ENCODE data around the gene XPC. TPM values are rescaled to one million over a fixed set of nuclear protein-coding genes. Genes with fewer than 3 reads are reported as not detected.
"Not testable (repeated sequence)": the region's sequence is repeated elsewhere in the genome, so short reads cannot be mapped to it uniquely, and the experiment has no call there.

XPC gene
- polyA plus RNA-seq, 1 of the 3 experiments (the other 2 are of a cell fraction): 50.0 TPM

- TF ChIP-seq NRF1 (IDR thresholded peaks at IDR 0.05; ENCODE audit: low read depth, low read length): peak; percentile 42; the same call in 1 of the 2 replicates
- peak; percentile 100 for TF ChIP-seq CHD2 (IDR thresholded peaks at IDR 0.05; ENCODE audit: low read length, partially characterized antibody)
- TF ChIP-seq USF1 (IDR thresholded peaks at IDR 0.05; ENCODE audit: borderline replicate concordance, low read depth): 0 out of 2 replicates have a peak, but pooled peaks have one; percentile 8
- no peak for TF ChIP-seq NFIC (IDR thresholded peaks at IDR 0.05; ENCODE audit: borderline replicate concordance)
- peak; percentile 35; the same call in 1 of the 2 replicates for TF ChIP-seq TEAD4 (IDR thresholded peaks at IDR 0.05; ENCODE audit: borderline replicate concordance, insufficient read depth)
- no peak; the same call in none of the 2 replicates for TF ChIP-seq MAX (IDR thresholded peaks at IDR 0.05; ENCODE audit: low read depth)
- TF ChIP-seq POLR2AphosphoS5 (IDR thresholded peaks at IDR 0.05; ENCODE audit: low read depth, low read length): peak; percentile 97
- no peak for TF ChIP-seq RCOR1 (IDR thresholded peaks at IDR 0.05; ENCODE audit: low read length)
- TF ChIP-seq SMC3 (IDR thresholded peaks at IDR 0.05; ENCODE audit: low read depth, low read length): no peak
- peak; percentile 76 for TF ChIP-seq TAF1 (IDR thresholded peaks at IDR 0.05; ENCODE audit: borderline replicate concordance, low read depth, low read length)
- peak; percentile 91 for TF ChIP-seq YY1 (IDR thresholded peaks at IDR 0.05; ENCODE audit: low read depth)
- peak; percentile 86 for TF ChIP-seq GABPA (IDR thresholded peaks at IDR 0.05; ENCODE audit: low read depth)
- no peak for TF ChIP-seq GATA2 (CRISPR knock-in tag; IDR thresholded peaks at IDR 0.05)
These were observed at the start of gene XPC, which contains the start of gene LSM3 (continued) for GRCh38 chr3:14178247-14179113.

- Histone ChIP-seq H3K9me3 (no peaks in the 10 kb centered on the region), H3K27me3 (ENCODE audit: insufficient read depth) (no peaks in the 10 kb centered on the region), H3K36me3 (replicated peaks in 1 of 2; ENCODE audit: control insufficient read depth in 1 of 2, insufficient read depth in 2 of 2, low read length in 1 of 2) (no peaks in the 10 kb centered on the region), H3K79me2 (ENCODE audit: insufficient read depth) (no peaks in the 10 kb centered on the region), H3K4me1 (ENCODE audit: control insufficient read depth in 1 of 2, insufficient read depth in 2 of 2, low read depth in 1 of 2, low read length in 1 of 2) (peaks cover 0 to 10% of the 10 kb centered on the region in 2 experiments; a peak in 2 of 4 replicates), H2AFZ (ENCODE audit: low read depth) (no peak overlapping the region), H4K20me1 (ENCODE audit: insufficient read depth) (no peaks in the 10 kb centered on the region), H3K4me2 (no peak overlapping the region), H3K4me3 (ENCODE audit: low read depth in 2 of 2, low read length in 1 of 2) (no peak overlapping the region), H3F3A (replicated peaks; ENCODE audit: insufficient read depth) (no peaks in the 10 kb centered on the region), H3K27ac (ENCODE audit: low read depth in 2 of 2, low read length in 1 of 2) (no peak overlapping the region), H3K9me2 (no peaks in the 10 kb centered on the region), H3K9ac (no peak overlapping the region)
- TF ChIP-seq TAF1 (IDR thresholded peaks at IDR 0.05; ENCODE audit: borderline replicate concordance, low read depth, low read length) (no peak), FOSL2 (IDR thresholded peaks at IDR 0.05; ENCODE audit: borderline replicate concordance, low read depth) (no peak), FOXM1 (IDR thresholded peaks at IDR 0.05; ENCODE audit: low read depth) (no peak), SIN3A (IDR thresholded peaks at IDR 0.05; ENCODE audit: borderline replicate concordance, low read depth, low read length) (no peak), CTCF (IDR thresholded peaks at IDR 0.05) (no peak), RXRA (IDR thresholded peaks at IDR 0.05; ENCODE audit: borderline replicate concordance, low read depth) (no peak), RCOR1 (IDR thresholded peaks at IDR 0.05; ENCODE audit: low read length) (no peak)
- 32% methylated on average over 1 of the region's 1 CpG for WGBS (ENCODE audit: low lambda C conversion rate)
- CTCF ChIA-PET: interaction anchor here (0.5 to 3.5 kb wide), 2 partner anchors 24 to 668 kb away, joined by 3 to 23 read pairs; no protein-coding TSS in a partner anchor
- POLR2A ChIA-PET: no interaction called here
- no peak for DNase-seq
These were observed 49.5 kb upstream of the XPC start for GRCh38 chr3:14227856-14228255.

GRCh38 chr3:14226351-14226750 is 48.0 kb upstream of the XPC start:
- H3K4me3 ChIP-seq (ENCODE audit: low read depth in 2 of 2, low read length in 1 of 2); H3K9ac ChIP-seq; H3K36me3 ChIP-seq (replicated peaks in 1 of 2; ENCODE audit: control insufficient read depth in 1 of 2, insufficient read depth in 2 of 2, low read length in 1 of 2); DNase-seq; H3K27me3 ChIP-seq (ENCODE audit: insufficient read depth); H3K9me3 ChIP-seq; H3K27ac ChIP-seq (ENCODE audit: low read depth in 2 of 2, low read length in 1 of 2); POLR2A ChIA-PET; H2AFZ ChIP-seq (ENCODE audit: low read depth); H3K79me2 ChIP-seq (ENCODE audit: insufficient read depth); H3K9me2 ChIP-seq; H4K20me1 ChIP-seq (ENCODE audit: insufficient read depth); H3F3A ChIP-seq (replicated peaks; ENCODE audit: insufficient read depth); H3K4me2 ChIP-seq: not testable (repeated sequence)
- CTCF ChIA-PET: interaction anchor here (1.2 kb wide), 1 partner anchor 22 kb away, joined by 3 read pairs; no protein-coding TSS in a partner anchor
- 38% methylated on average over 3 of the region's 3 CpGs for WGBS (ENCODE audit: low lambda C conversion rate)
- H3K4me1 ChIP-seq (ENCODE audit: control insufficient read depth in 1 of 2, insufficient read depth in 2 of 2, low read depth in 1 of 2, low read length in 1 of 2): peaks cover 0 to 10% of the 10 kb centered on the region in 2 experiments; a peak in 1 of 4 replicates

Data from SK-N-SH (cell line).